Neural progenitor cell (in vitro differentiated cells): ENCODE data around the gene ZFHX3. TPM values are rescaled to one million over a fixed set of nuclear protein-coding genes. Genes with fewer than 3 reads are reported as not detected.

Experiments used
- DNase-seq: peaks from one replicate; pipeline ENCODE4 v3.0.0-alpha.2; 2016; ENCODE audit warnings: low spot score
- H2AFZ ChIP-seq: fragments of 200-600 bp; sonication (generic); replicated peaks from 2 replicates; pipeline ENCODE4 v1.6.1; 2016; ENCODE audit warnings: antibody characterized with exemption
- H3F3A ChIP-seq: fragments of 200-600 bp; sonication (generic); 2 replicates; pipeline ENCODE4 v1.6.1; 2016; ENCODE audit warnings: antibody characterized with exemption, low read depth
- H3K27ac ChIP-seq: fragments of 200-600 bp; sonication (generic); 2 replicates; pipeline ENCODE4 v1.5.1; 2016; ENCODE audit warnings: mild to moderate bottlenecking
- H3K27me3 ChIP-seq: fragments of 200-600 bp; sonication (generic); 2 replicates; pipeline ENCODE4 v1.6.1; 2016; ENCODE audit warnings: mild to moderate bottlenecking, moderate library complexity
- H3K36me3 ChIP-seq: fragments of 200-600 bp; sonication (generic); 2 replicates; pipeline ENCODE4 v1.5.1; 2016
- H3K4me1 ChIP-seq: fragments of 200-600 bp; sonication (generic); 2 replicates; pipeline ENCODE4 v1.6.1; 2016; ENCODE audit warnings: mixed run types
- H3K4me2 ChIP-seq: fragments of 200-600 bp; sonication (generic); 2 replicates; pipeline ENCODE4 v1.6.1; 2016
- H3K4me3 ChIP-seq: fragments of 200-600 bp; sonication (generic); 2 replicates; pipeline ENCODE4 v1.5.1; 2016
- H3K79me2 ChIP-seq: fragments of 200-600 bp; sonication (generic); 2 replicates; pipeline ENCODE4 v1.6.1; 2016; ENCODE audit warnings: low read depth
- H3K9ac ChIP-seq: fragments of 200-600 bp; sonication (generic); 2 replicates; pipeline ENCODE4 v1.6.1; 2016
- H3K9me3 ChIP-seq: fragments of 200-600 bp; sonication (generic); 2 replicates; pipeline ENCODE4 v1.5.1; 2016; ENCODE audit warnings: low read depth
- H4K20me1 ChIP-seq: fragments of 200-600 bp; sonication (generic); 2 replicates; pipeline ENCODE4 v1.6.1; 2016; ENCODE audit warnings: low read depth
- H3K27ac Mint-ChIP-seq: 3 replicates; pipeline ENCODE4 v1.8.0; 2021; ENCODE audit warnings: mixed read lengths
- H3K27me3 Mint-ChIP-seq: 2 replicates; pipeline ENCODE4 v1.8.0; 2022; ENCODE audit warnings: low read depth, mild to moderate bottlenecking, inconsistent platforms, moderate library complexity, mixed read lengths; ENCODE audit not compliant: insufficient read depth
- H3K36me3 Mint-ChIP-seq: 3 replicates; pipeline ENCODE4 v1.8.0; 2021; ENCODE audit warnings: mixed read lengths
- H3K4me1 Mint-ChIP-seq: 3 replicates; pipeline ENCODE4 v1.8.0; 2021; ENCODE audit warnings: mixed read lengths
- H3K4me3 Mint-ChIP-seq: 3 replicates; pipeline ENCODE4 v1.8.0; 2021; ENCODE audit warnings: mild to moderate bottlenecking, moderate library complexity, mixed read lengths
- H3K9me3 Mint-ChIP-seq: 3 replicates; pipeline ENCODE4 v1.8.0; 2020; ENCODE audit warnings: mixed read lengths
- EZH2 ChIP-seq: fragments of 200-600 bp; sonication (generic); IDR thresholded peaks from 2 replicates; pipeline ENCODE4 v1.6.1; 2017; ENCODE audit warnings: antibody characterized with exemption, mild to moderate bottlenecking, moderate library complexity
- EZH2phosphoT487 ChIP-seq: fragments of 200-600 bp; sonication (generic); IDR thresholded peaks from 2 replicates; pipeline ENCODE4 v1.6.1; 2017; ENCODE audit warnings: antibody characterized with exemption
- total RNA-seq: library from RNA; depleted of rRNA; stranded (reverse); fragments of >200 nt; gene quantifications from 2 replicates; pipeline ENCODE4 v1.2.3, GENCODE V29; 2015; ENCODE audit warnings: low replicate concordance
- TF ChIP-seq, protein P1 (sequence below): fragments of 200-600 bp; sonication (generic); IDR thresholded peaks from 2 replicates; pipeline ENCODE4 v1.5.1; 2017; ENCODE audit warnings: antibody characterized with exemption, mild to moderate bottlenecking

ZFHX3 gene
- total RNA-seq, 1 donor from 2014 or later, result 2.4 TPM

DNA sequence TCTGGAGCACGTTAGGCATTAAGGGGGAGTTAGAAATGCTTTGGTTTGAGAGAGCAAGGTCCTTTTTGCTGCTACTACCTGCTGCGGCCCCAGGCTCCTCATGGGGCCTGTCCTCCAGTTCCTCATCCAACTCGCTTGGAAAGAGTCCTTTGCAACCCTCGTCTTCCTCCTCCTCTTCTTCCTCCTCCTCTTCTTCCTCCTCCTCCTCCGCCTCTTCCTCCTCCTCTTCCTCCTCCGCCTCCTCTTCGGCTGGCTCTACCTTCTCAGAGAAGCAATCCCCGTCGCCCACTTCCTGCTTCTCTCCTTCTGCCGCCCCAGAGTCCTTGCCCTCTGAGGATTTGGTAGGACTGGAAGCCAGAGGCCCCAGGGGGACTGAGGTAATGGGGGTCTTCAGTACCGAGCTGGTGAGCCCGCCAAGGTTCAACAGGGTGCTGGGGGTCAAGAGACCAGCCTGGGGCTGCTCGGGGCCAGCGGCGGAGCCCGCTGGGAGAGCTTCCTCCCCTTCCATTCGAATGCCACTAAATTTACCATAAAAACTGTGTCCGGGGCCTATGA lies 89.3 kb downstream of the ZFHX3 start:
- Histone ChIP-seq H3K9me3 (no peaks in the 10 kb centered on the region), H2AFZ (no peak overlapping the region), H3F3A (no peaks in the 10 kb centered on the region), H4K20me1 (peaks cover 5% of the 10 kb centered on the region), H3K27me3 (no peaks in the 10 kb centered on the region), H3K4me3 (no peak overlapping the region), H3K4me2 (no peak overlapping the region), H3K4me1 (peaks cover 3% of the 10 kb centered on the region), H3K9ac (no peak overlapping the region), H3K79me2 (no peaks in the 10 kb centered on the region), H3K27ac (no peak overlapping the region), H3K36me3 (no peaks in the 10 kb centered on the region)
- peaks cover 27% of the 10 kb centered on the region for H3K4me1 Mint-ChIP-seq
- no peak overlapping the region for H3K27ac Mint-ChIP-seq
- peaks cover 4% of the 10 kb centered on the region for H3K27me3 Mint-ChIP-seq
- no peak overlapping the region for H3K4me3 Mint-ChIP-seq
- TF ChIP-seq EZH2 (no peak), EZH2phosphoT487 (no peak)
- TF ChIP-seq, protein P1, sequence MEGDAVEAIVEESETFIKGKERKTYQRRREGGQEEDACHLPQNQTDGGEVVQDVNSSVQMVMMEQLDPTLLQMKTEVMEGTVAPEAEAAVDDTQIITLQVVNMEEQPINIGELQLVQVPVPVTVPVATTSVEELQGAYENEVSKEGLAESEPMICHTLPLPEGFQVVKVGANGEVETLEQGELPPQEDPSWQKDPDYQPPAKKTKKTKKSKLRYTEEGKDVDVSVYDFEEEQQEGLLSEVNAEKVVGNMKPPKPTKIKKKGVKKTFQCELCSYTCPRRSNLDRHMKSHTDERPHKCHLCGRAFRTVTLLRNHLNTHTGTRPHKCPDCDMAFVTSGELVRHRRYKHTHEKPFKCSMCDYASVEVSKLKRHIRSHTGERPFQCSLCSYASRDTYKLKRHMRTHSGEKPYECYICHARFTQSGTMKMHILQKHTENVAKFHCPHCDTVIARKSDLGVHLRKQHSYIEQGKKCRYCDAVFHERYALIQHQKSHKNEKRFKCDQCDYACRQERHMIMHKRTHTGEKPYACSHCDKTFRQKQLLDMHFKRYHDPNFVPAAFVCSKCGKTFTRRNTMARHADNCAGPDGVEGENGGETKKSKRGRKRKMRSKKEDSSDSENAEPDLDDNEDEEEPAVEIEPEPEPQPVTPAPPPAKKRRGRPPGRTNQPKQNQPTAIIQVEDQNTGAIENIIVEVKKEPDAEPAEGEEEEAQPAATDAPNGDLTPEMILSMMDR, result no peak
- peaks cover 25% of the 10 kb centered on the region for H3K9me3 Mint-ChIP-seq
- peaks cover 55% of the 10 kb centered on the region for H3K36me3 Mint-ChIP-seq
- no peak for DNase-seq

DNA sequence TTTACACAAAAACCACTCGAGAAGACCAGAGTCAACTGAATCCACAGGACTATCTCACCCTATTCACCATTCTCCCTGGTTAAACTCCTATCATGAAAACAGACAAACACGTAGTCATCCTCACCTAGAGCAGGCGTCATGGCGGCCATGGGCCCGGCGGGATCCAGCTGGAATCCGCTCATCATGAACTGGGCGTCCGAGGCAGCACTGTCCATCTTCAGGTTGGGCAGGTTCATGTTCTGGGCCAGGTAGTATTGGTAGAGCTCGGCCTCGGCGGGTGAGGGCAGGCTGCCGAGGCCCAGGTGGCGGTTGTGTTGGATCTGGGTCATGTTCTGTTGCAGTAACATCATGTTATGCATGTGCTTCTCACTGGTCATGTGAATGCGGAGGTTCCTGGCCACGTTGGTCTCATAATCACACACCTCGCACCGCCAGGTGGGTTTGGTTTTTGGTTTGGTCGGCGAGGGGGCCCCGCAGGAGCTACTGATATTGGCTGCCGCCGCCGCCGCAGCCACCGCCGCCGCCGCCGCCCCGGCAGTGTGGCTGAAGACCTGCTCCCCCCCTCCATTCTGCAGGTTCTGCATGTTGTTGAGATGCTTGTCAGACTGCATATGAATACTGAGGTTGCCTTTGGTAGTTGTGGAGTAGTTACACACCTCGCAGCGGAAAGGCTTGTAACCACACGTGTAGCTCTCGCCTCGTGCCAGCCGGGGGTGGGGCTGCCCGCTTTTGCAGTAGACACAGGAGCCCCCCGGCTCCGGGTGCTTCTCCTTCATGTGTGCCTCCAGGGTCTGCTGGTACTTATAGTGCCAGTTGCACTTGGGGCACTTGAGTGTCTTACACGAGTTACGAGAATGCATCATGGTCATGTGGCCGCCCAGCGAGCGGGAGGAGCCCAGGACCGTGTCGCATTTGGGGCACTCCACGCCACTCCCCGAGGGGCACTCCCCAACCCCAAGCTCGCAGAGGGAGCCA lies 90.3 kb downstream of the ZFHX3 start:
- Histone ChIP-seq H3F3A (no peaks in the 10 kb centered on the region), H3K36me3 (no peaks in the 10 kb centered on the region), H3K4me2 (no peak overlapping the region), H3K9me3 (no peaks in the 10 kb centered on the region), H3K27me3 (no peaks in the 10 kb centered on the region), H3K4me3 (no peak overlapping the region), H3K79me2 (no peaks in the 10 kb centered on the region), H4K20me1 (peaks cover 6% of the 10 kb centered on the region), H3K27ac (no peak overlapping the region), H2AFZ (no peak overlapping the region), H3K9ac (no peak overlapping the region), H3K4me1 (no peaks in the 10 kb centered on the region)
- DNase-seq, result no peak
- H3K4me3 Mint-ChIP-seq, result no peak overlapping the region
- H3K36me3 Mint-ChIP-seq, result peaks cover 48% of the 10 kb centered on the region
- TF ChIP-seq, protein P1, result no peak
- TF ChIP-seq EZH2phosphoT487 (no peak), EZH2 (no peak)
- H3K9me3 Mint-ChIP-seq, result peaks cover 22% of the 10 kb centered on the region
- H3K27me3 Mint-ChIP-seq, result peaks cover 4% of the 10 kb centered on the region
- H3K4me1 Mint-ChIP-seq, result peaks cover 32% of the 10 kb centered on the region
- no peak overlapping the region for H3K27ac Mint-ChIP-seq

GRCh38 chr16:72956124-72957064 lies 91.5 kb downstream of the ZFHX3 start:
- DNase-seq, result no peak
- peaks cover 6% of the 10 kb centered on the region for H4K20me1 ChIP-seq
- Mint-ChIP-seq H3K36me3 (peaks cover 46% of the 10 kb centered on the region), H3K27me3 (peaks cover 4% of the 10 kb centered on the region), H3K27ac (no peak overlapping the region), H3K4me1 (peaks cover 36% of the 10 kb centered on the region), H3K9me3 (peaks cover 16% of the 10 kb centered on the region), H3K4me3 (no peak overlapping the region)
- H3K27me3 ChIP-seq, result no peaks in the 10 kb centered on the region
- no peak overlapping the region for H3K9ac ChIP-seq
- H3K4me1 ChIP-seq, result no peaks in the 10 kb centered on the region
- no peak overlapping the region for H2AFZ ChIP-seq
- no peaks in the 10 kb centered on the region for H3K79me2 ChIP-seq
- no peaks in the 10 kb centered on the region for H3F3A ChIP-seq
- H3K4me2 ChIP-seq, result no peak overlapping the region
- no peak overlapping the region for H3K27ac ChIP-seq
- TF ChIP-seq EZH2phosphoT487, result no peak
- TF ChIP-seq EZH2, result no peak
- TF ChIP-seq, protein P1, result no peak
- no peaks in the 10 kb centered on the region for H3K36me3 ChIP-seq
- H3K4me3 ChIP-seq, result no peak overlapping the region
- no peaks in the 10 kb centered on the region for H3K9me3 ChIP-seq
